ENCODE results near the gene CFI. TPM values are rescaled to one million over a fixed set of nuclear protein-coding genes. Genes with fewer than 3 reads are reported as not detected.

Gene CFI
- total and polyA plus RNA-seq, 2 of the 8 experiments (the other 6 are each of a cell fraction or from before 2014, with no cell fraction given), result not detected

- Histone ChIP-seq H3K9me3 (ENCODE audit: insufficient read depth in 2 of 2, low read depth in 1 of 2, low read length in 1 of 2) (no peaks in the 10 kb centered on the region), H4K8ac (ENCODE audit: extremely low read depth, insufficient read depth, low read length) (no peak overlapping the region), H3K27ac (ENCODE audit: low read depth, low read length) (no peak overlapping the region), H4K20me1 (replicated peaks in 1 of 2; ENCODE audit: control insufficient read depth in 1 of 2, insufficient read depth in 2 of 2, low read length in 2 of 2) (no peaks in the 10 kb centered on the region), H3K56ac (replicated peaks; ENCODE audit: insufficient read length, low read depth, low read length) (no peak overlapping the region), H3K4me1 (replicated peaks in 1 of 4; ENCODE audit: control insufficient read depth in 3 of 4, insufficient read depth in 4 of 4, low read length in 3 of 4) (no peaks in the 10 kb centered on the region), H2BK15ac (ENCODE audit: low read length) (no peak overlapping the region), H3K27me3 (replicated peaks in 1 of 4; ENCODE audit: control insufficient read depth in 3 of 4, extremely low read depth in 1 of 4, insufficient read depth in 3 of 4, low read length in 3 of 4) (no peaks in the 10 kb centered on the region), H3K23me2 (ENCODE audit: low read depth, low read length) (no peaks in the 10 kb centered on the region), H2AFZ (ENCODE audit: low read length) (no peak overlapping the region), H2BK20ac (ENCODE audit: low read length) (no peak overlapping the region), H2BK5ac (ENCODE audit: low read depth, low read length) (no peak overlapping the region), H3K79me1 (ENCODE audit: low read depth, low read length) (no peaks in the 10 kb centered on the region), H3K18ac (ENCODE audit: extremely low read depth, low read length) (no peak overlapping the region), H3K79me2 (ENCODE audit: control insufficient read depth in 1 of 2, insufficient read depth in 2 of 2, low read length in 2 of 2) (no peaks in the 10 kb centered on the region), H2BK120ac (replicated peaks; ENCODE audit: low read depth, low read length) (no peak overlapping the region), H3K4me2 (ENCODE audit: insufficient read depth in 1 of 2, low read depth in 2 of 2, low read length in 2 of 2) (no peak overlapping the region), H2AK5ac (ENCODE audit: low read depth, low read length) (no peak overlapping the region), H3K36me3 (ENCODE audit: control insufficient read depth in 2 of 4, insufficient read depth in 4 of 4, low read length in 3 of 4) (no peaks in the 10 kb centered on the region), H3K4me3 (ENCODE audit: extremely low read depth in 1 of 4, insufficient read depth in 2 of 4, low read depth in 3 of 4, low read length in 4 of 4) (no peak overlapping the region), H3K4ac (replicated peaks; ENCODE audit: insufficient read length, low read depth, low read length) (no peak overlapping the region), H4K5ac (ENCODE audit: insufficient read length, low read depth, low read length) (no peak overlapping the region), H4K91ac (replicated peaks; ENCODE audit: insufficient read length, low read length) (no peak overlapping the region), H3K14ac (ENCODE audit: insufficient read length) (no peak overlapping the region), H3K23ac (ENCODE audit: insufficient read length) (no peak overlapping the region), H2BK12ac (ENCODE audit: low read depth, low read length) (no peak overlapping the region), H3K9ac (replicated peaks in 1 of 4; ENCODE audit: extremely low read depth in 1 of 4, low read depth in 3 of 4, low read length in 3 of 4) (no peak overlapping the region)
- ChIA-PET POLR2A (ENCODE audit: partially characterized antibody) (no interaction called here), CTCF (ENCODE audit: partially characterized antibody) (interaction anchor here (0.5 to 1.4 kb wide), 3 partner anchors 9 to 1048 kb away, joined by 3 to 4 read pairs (median 4); partner anchors contain the start of gene CASP6)
- WGBS, 2 experiments (ENCODE audit: extremely low coverage in 1 of 2, insufficient coverage in 1 of 2, insufficient read length in 1 of 2, insufficient replicate concordance in 2 of 2, low coverage in 1 of 2, low lambda C conversion rate in 2 of 2, missing lambda C conversion rate in 1 of 2), result 88% methylated on average over 4 of the region's 4 CpGs; no CpG with 5 or more reads in 1 of the 2 experiments
- DNase-seq (ENCODE audit: low read depth in 1 of 2, low spot score in 2 of 2) (no peak), FAIRE-seq (no peak)
- no peak for TF ChIP-seq EP300 (IDR thresholded peaks at IDR 0.05; ENCODE audit: borderline replicate concordance in 1 of 2, low read depth in 2 of 2, low read length in 2 of 2)
- TF ChIP-seq ASH2L (IDR thresholded peaks at IDR 0.05; ENCODE audit: low read length), result no peak
- no peak for TF ChIP-seq JUND (IDR thresholded peaks at IDR 0.05; ENCODE audit: low read length)
- TF ChIP-seq CEBPB (IDR thresholded peaks at IDR 0.05; ENCODE audit: low read depth, low read length), result no peak
- TF ChIP-seq HDAC2 (IDR thresholded peaks at IDR 0.05; ENCODE audit: borderline replicate concordance in 1 of 2, low read depth in 2 of 2, low read length in 2 of 2), result no peak
- TF ChIP-seq SIN3A (conservative IDR thresholded peaks at IDR 0.05 in 1 of 2, IDR thresholded peaks at IDR 0.05 in 1 of 2; ENCODE audit: low read depth in 1 of 2, low read length in 2 of 2), result no peak
- no peak for TF ChIP-seq MAX (IDR thresholded peaks at IDR 0.05)
- no peak for TF ChIP-seq CBX8 (IDR thresholded peaks at IDR 0.05; ENCODE audit: borderline replicate concordance, low read depth, low read length)
- no peak for TF ChIP-seq RNF2 (IDR thresholded peaks at IDR 0.05; ENCODE audit: borderline replicate concordance, low read depth, low read length, missing control alignments, poor library complexity, severe bottlenecking)
- TF ChIP-seq BRCA1 (IDR thresholded peaks at IDR 0.05; ENCODE audit: low read depth, low read length), result no peak
- no peak for TF ChIP-seq SRF (IDR thresholded peaks at IDR 0.05; ENCODE audit: low read depth, low read length)
Observed at GRCh38 chr4:109801099-109801789, 555 bp downstream of the CFI start.

Measured in H1 (cell line).